ENCODE measurements around the gene R3HDM1. TPM values are rescaled to one million over a fixed set of nuclear protein-coding genes. Genes with fewer than 3 reads are reported as not detected.

Gene R3HDM1
- total and polyA plus RNA-seq, 4 donors: 9.3 to 31.5 (median 16.8) TPM

DNA sequence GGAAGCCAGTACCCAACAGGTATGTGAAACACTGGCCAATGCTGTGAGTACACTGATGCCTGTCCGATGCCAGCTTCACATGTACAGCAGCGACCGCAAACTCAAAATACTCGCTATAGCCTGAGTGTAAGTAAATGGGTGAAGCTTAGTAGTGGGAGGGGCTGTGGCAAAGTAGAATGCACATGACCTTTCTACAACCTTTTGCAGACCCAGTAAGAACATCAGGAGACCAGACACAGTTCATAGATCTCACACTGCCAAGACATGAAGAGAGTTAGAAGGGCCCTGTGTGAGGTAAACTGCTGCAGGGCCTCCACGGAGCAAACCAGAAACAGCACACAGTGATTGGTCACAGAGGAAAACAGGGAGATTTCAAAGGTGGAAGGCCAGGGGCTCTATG, 201.3 kb downstream of the R3HDM1 start:
- H3K27ac ChIP-seq (ENCODE audit: low read depth in 1 of 2, low read length in 2 of 2): no peak overlapping the region
- no peaks in the 10 kb centered on the region for H3K4me1 ChIP-seq (ENCODE audit: control insufficient read depth in 1 of 2, insufficient read depth in 2 of 2, low read length in 2 of 2)
- H3K27me3 ChIP-seq (ENCODE audit: control insufficient read depth in 1 of 2, insufficient read depth in 2 of 2, low read length in 1 of 2): no peaks in the 10 kb centered on the region
- no peak overlapping the region for H3K4me3 ChIP-seq (ENCODE audit: low read length in 2 of 2)
- ATAC-seq (ENCODE audit: low FRiP score): no peak
- H3K9me3 ChIP-seq (ENCODE audit: control insufficient read depth, low read length): no peaks in the 10 kb centered on the region
- intact Hi-C loops (cut with DNase I): no loop called here
- DNase-seq: no peak
- H3K36me3 ChIP-seq (ENCODE audit: control insufficient read depth in 1 of 2, insufficient read depth in 2 of 2, low read length in 1 of 2): no peaks in the 10 kb centered on the region
- WGBS, 2 donors: 88 to 90% methylated on average over 5 of the region's 5 CpGs

DNA sequence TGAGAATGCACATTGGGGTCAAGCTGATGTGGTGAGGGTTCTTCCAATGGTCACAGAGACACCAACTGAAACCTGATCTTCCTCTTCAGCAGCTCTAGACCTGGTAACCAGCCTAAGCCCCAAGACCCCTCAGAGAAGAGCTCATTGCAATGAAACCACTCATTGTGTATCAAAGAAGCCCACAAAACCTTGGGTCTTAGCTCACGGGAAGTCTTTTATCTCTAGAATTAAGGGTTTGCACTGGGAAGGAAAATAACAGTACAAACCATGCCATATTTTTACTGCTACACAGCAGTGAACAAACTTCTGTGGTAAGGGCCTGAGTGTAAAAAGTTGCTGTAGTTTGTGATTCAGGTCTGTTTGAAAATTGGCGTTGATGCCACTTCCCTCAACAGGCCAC, 201.8 kb downstream of the R3HDM1 start:
- ATAC-seq (ENCODE audit: low FRiP score): no peak
- H3K27me3 ChIP-seq (ENCODE audit: control insufficient read depth in 1 of 2, insufficient read depth in 2 of 2, low read length in 1 of 2): no peaks in the 10 kb centered on the region
- intact Hi-C loops (cut with DNase I): no loop called here
- 88 to 91% methylated on average over 2 of the region's 2 CpGs for WGBS, 2 donors
- H3K9me3 ChIP-seq (ENCODE audit: control insufficient read depth, low read length): no peaks in the 10 kb centered on the region
- no peak for DNase-seq
- no peak overlapping the region for H3K4me3 ChIP-seq (ENCODE audit: low read length in 2 of 2)
- H3K4me1 ChIP-seq (ENCODE audit: control insufficient read depth in 1 of 2, insufficient read depth in 2 of 2, low read length in 2 of 2): no peaks in the 10 kb centered on the region
- H3K27ac ChIP-seq (ENCODE audit: low read depth in 1 of 2, low read length in 2 of 2): no peak overlapping the region
- H3K36me3 ChIP-seq (ENCODE audit: control insufficient read depth in 1 of 2, insufficient read depth in 2 of 2, low read length in 1 of 2): no peaks in the 10 kb centered on the region

DNA sequence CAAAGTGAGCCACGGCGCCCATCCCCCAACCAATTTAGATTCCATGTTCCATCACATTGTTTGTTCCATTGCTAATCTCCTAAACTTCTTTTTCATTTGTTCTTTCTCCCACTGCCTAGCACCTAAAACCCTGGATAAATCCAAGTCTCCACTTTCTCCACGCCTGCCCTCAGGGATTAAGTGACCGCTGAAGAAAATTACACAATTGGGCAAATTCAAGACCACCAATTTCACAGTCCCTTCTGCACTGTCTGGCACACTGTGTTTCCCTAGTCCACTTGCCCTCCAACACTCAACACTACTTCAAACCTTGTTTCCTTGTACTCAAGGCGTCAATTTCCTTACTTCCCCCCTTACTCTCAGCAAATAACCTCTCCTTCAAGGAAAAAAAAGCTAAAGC, 205.3 kb downstream of the R3HDM1 start:
- no peak for DNase-seq
- Histone ChIP-seq H3K4me3 (ENCODE audit: low read length in 2 of 2) (no peak overlapping the region), H3K9me3 (ENCODE audit: control insufficient read depth, low read length) (no peaks in the 10 kb centered on the region), H3K27ac (ENCODE audit: low read depth in 1 of 2, low read length in 2 of 2) (no peak overlapping the region), H3K4me1 (ENCODE audit: control insufficient read depth in 1 of 2, insufficient read depth in 2 of 2, low read length in 2 of 2) (no peaks in the 10 kb centered on the region), H3K27me3 (ENCODE audit: control insufficient read depth in 1 of 2, insufficient read depth in 2 of 2, low read length in 1 of 2) (no peaks in the 10 kb centered on the region), H3K36me3 (ENCODE audit: control insufficient read depth in 1 of 2, insufficient read depth in 2 of 2, low read length in 1 of 2) (no peaks in the 10 kb centered on the region)
- ATAC-seq (ENCODE audit: low FRiP score): no peak
- WGBS, 2 donors: 95% methylated on average over 5 of the region's 5 CpGs
- intact Hi-C loops (cut with DNase I): no loop called here

DNA sequence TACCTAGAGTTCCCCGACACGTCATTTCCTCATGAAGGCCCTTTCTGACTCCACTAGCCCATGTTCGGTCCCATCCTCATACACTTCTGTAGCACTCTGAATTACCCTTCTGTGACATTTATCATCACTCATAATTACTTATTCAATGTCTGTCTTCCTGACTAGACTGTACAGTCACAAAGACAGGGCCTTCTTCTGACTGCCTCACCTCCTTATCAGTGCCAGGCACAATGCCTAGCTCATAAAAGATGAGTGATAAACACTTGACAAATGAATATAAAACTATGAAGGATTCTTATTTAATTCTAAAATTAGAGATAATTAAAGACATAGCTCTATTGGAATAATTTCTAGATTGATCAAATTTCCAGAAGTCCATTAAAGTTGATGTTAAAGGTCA, 208.9 kb downstream of the R3HDM1 start:
- Histone ChIP-seq H3K9me3 (ENCODE audit: control insufficient read depth, low read length) (no peaks in the 10 kb centered on the region), H3K27ac (ENCODE audit: low read depth in 1 of 2, low read length in 2 of 2) (no peak overlapping the region), H3K27me3 (ENCODE audit: control insufficient read depth in 1 of 2, insufficient read depth in 2 of 2, low read length in 1 of 2) (no peaks in the 10 kb centered on the region), H3K4me3 (ENCODE audit: low read length in 2 of 2) (no peak overlapping the region), H3K36me3 (ENCODE audit: control insufficient read depth in 1 of 2, insufficient read depth in 2 of 2, low read length in 1 of 2) (no peaks in the 10 kb centered on the region), H3K4me1 (ENCODE audit: control insufficient read depth in 1 of 2, insufficient read depth in 2 of 2, low read length in 2 of 2) (no peaks in the 10 kb centered on the region)
- no peak for DNase-seq
- no peak for ATAC-seq (ENCODE audit: low FRiP score)
- intact Hi-C loops (cut with DNase I): loop anchor here (5.0 kb wide), 2 partner anchors 137 to 823 kb away; partner anchors contain the start of genes CCNT2 (in 2 of the 2) and MCM6 (in 1 of the 2)
- WGBS, 2 donors: 96% methylated on average over 3 of the region's 3 CpGs

DNA sequence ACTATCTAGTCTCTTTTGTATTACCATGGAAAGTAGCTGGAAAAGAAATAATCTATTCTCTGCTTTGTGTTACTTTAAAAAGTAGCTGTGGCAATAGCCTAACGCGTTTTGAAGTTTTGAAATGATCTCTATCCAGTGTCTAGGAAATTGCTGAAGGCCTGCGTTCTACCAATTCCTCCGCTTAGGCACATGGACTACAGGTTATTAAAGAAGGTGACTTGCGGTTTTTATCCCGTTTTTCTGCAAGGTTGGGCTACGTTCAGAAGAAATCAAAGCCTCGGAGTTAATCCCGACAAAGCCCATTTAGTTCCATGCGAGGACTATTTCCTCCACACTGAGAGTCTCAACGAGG, 209.7 kb downstream of the R3HDM1 start:
- DNase-seq (no peak), ATAC-seq (ENCODE audit: low FRiP score) (no peak)
- Histone ChIP-seq H3K27me3 (ENCODE audit: control insufficient read depth in 1 of 2, insufficient read depth in 2 of 2, low read length in 1 of 2) (no peaks in the 10 kb centered on the region), H3K36me3 (ENCODE audit: control insufficient read depth in 1 of 2, insufficient read depth in 2 of 2, low read length in 1 of 2) (no peaks in the 10 kb centered on the region), H3K4me3 (ENCODE audit: low read length in 2 of 2) (no peak overlapping the region), H3K27ac (ENCODE audit: low read depth in 1 of 2, low read length in 2 of 2) (no peak overlapping the region), H3K4me1 (ENCODE audit: control insufficient read depth in 1 of 2, insufficient read depth in 2 of 2, low read length in 2 of 2) (no peaks in the 10 kb centered on the region), H3K9me3 (ENCODE audit: control insufficient read depth, low read length) (no peaks in the 10 kb centered on the region)
- WGBS, 2 donors: 81 to 83% methylated on average over 11 of the region's 11 CpGs
- intact Hi-C loops (cut with DNase I): loop anchor here (1.0 to 5.0 kb wide), 3 partner anchors 136 to 824 kb away; partner anchors contain the start of genes CCNT2 (in 2 of the 2), MCM6 (in 1 of the 2), R3HDM1 (in 1 of the 2) and ZRANB3 (in 1 of the 2)

DNA sequence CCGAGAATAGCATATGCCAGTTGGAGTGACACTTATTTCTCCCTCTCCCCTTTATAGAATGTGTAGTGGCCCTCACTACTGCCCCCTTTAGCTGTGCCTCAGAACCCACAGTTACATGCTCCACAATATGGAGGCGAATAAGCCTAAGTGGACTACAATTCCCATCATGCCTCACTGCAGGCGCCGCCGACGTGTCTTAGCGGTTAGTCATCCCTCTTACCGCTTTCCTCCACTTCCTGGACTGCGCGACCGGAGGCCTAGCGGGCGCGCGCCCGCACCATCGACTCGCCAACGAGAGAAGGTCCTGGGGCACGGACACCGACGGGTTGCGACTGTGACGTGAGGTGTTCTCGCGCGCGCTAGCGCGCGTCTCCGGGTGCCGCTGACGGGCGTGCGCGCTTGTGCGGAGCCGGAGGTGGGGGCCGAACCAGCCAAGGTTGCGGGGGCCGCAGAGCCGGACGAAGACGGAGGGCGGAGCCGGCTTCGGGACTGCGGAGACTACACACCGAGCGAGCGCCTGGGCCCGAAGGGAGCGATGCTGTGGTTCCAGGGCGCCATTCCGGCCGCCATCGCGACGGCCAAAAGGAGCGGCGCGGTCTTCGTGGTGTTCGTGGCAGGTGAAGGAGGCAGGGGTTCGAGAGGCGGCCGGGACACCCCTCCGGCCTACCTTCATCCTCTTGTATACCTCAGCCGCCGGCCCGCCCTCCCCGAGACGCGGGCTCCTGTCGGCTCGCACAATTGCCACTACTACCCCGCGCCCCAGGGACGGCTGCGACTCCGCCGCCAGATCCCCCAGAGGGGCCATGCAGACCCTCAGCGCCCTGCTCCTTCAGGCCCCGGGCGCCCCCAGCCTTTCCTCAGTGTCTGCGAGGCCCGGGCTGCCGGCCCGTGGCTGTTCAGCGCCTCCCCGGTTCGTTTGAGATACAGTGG, 210.4 kb downstream of the R3HDM1 start, which contains the start of gene UBXN4:
Gene UBXN4, plus strand, starts transcription at position 461 of the 930 bp plus-strand sequence. Its CDS starts 75 bp downstream, at position 536.
- peak; percentile 99 for DNase-seq
- Histone ChIP-seq H3K36me3 (ENCODE audit: control insufficient read depth in 1 of 2, insufficient read depth in 2 of 2, low read length in 1 of 2) (no peaks in the 10 kb centered on the region), H3K4me1 (ENCODE audit: control insufficient read depth in 1 of 2, insufficient read depth in 2 of 2, low read length in 2 of 2) (no peaks in the 10 kb centered on the region), H3K27me3 (ENCODE audit: control insufficient read depth in 1 of 2, insufficient read depth in 2 of 2, low read length in 1 of 2) (no peaks in the 10 kb centered on the region), H3K27ac (ENCODE audit: low read depth in 1 of 2, low read length in 2 of 2) (peak within 1 kb of the TSS; percentile 93 to 97), H3K9me3 (ENCODE audit: control insufficient read depth, low read length) (no peaks in the 10 kb centered on the region), H3K4me3 (ENCODE audit: low read length in 2 of 2) (peak within 1 kb of the TSS; percentile 75 to 98)
- whole genome bisulfite sequencing, 2 donors: 1% methylated on average over 71 to 93 of the region's 93 CpGs
- intact Hi-C loops (cut with DNase I): loop anchor here (1.0 to 5.0 kb wide), 3 partner anchors 136 to 824 kb away; partner anchors contain the start of genes CCNT2 (in 2 of the 2), MCM6 (in 1 of the 2), R3HDM1 (in 1 of the 2) and ZRANB3 (in 1 of the 2)
- peak; percentile 99 for ATAC-seq (ENCODE audit: low FRiP score)

DNA sequence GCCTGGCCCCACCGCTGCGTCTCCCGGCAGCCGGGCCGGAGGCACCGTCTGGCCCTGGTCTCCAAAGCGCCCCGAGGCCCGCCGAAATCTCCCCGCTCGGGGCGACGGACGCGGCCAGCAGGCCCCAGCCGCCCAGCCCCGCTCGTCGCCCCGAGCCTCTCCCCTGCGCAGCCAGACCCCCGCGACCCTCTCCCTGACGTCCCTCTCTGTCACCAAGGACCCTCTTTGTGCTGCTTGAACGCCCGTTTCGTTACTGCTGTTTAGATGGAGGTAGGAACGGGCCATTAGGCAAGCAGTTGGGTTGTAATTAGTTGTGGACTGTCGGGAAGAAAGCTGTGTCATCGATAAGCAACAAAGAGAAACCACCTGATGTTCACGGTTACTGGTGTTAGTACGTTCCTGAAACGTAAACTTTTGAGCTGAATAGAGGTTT, 211.1 kb downstream of the R3HDM1 start:
- H3K4me3 ChIP-seq (ENCODE audit: low read length in 2 of 2): peak overlapping the region; percentile 75 to 98
- no peaks in the 10 kb centered on the region for H3K4me1 ChIP-seq (ENCODE audit: control insufficient read depth in 1 of 2, insufficient read depth in 2 of 2, low read length in 2 of 2)
- WGBS, 2 donors: 0 to 1% methylated on average over 33 to 34 of the region's 34 CpGs
- DNase-seq (peak in 1 of 2 donors; percentile 80), ATAC-seq (ENCODE audit: low FRiP score) (peak; percentile 69)
- H3K9me3 ChIP-seq (ENCODE audit: control insufficient read depth, low read length): no peaks in the 10 kb centered on the region
- H3K27me3 ChIP-seq (ENCODE audit: control insufficient read depth in 1 of 2, insufficient read depth in 2 of 2, low read length in 1 of 2): no peaks in the 10 kb centered on the region
- intact Hi-C loops (cut with DNase I): loop anchor here (5.0 kb wide), 2 partner anchors 135 to 825 kb away; partner anchors contain the start of genes CCNT2 (in 2 of the 2) and MCM6 (in 1 of the 2)
- H3K27ac ChIP-seq (ENCODE audit: low read depth in 1 of 2, low read length in 2 of 2): peak overlapping the region; percentile 93 to 97
- no peaks in the 10 kb centered on the region for H3K36me3 ChIP-seq (ENCODE audit: control insufficient read depth in 1 of 2, insufficient read depth in 2 of 2, low read length in 1 of 2)

DNA sequence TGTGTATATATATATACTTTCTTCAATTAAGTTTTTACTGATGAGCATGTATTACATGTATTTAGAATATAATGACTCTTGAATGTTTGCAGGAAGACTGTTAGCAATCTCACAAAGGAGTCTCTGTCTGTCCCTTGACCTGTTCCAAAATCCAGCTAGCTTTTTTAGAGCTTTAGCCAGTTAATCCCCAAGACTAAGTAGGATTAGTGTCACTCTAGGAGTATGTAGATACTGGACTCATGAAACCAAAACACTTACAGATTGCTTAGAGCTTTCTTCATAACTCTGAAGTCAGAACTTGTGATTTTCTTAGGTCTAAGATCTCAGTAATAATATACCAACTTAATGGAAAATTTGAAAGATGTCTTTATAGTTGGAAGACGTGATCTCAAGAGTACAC, 212.6 kb downstream of the R3HDM1 start:
- Histone ChIP-seq H3K9me3 (ENCODE audit: control insufficient read depth, low read length) (no peaks in the 10 kb centered on the region), H3K36me3 (ENCODE audit: control insufficient read depth in 1 of 2, insufficient read depth in 2 of 2, low read length in 1 of 2) (no peaks in the 10 kb centered on the region), H3K4me1 (ENCODE audit: control insufficient read depth in 1 of 2, insufficient read depth in 2 of 2, low read length in 2 of 2) (no peaks in the 10 kb centered on the region), H3K27ac (ENCODE audit: low read depth in 1 of 2, low read length in 2 of 2) (no peak overlapping the region), H3K27me3 (ENCODE audit: control insufficient read depth in 1 of 2, insufficient read depth in 2 of 2, low read length in 1 of 2) (no peaks in the 10 kb centered on the region), H3K4me3 (ENCODE audit: low read length in 2 of 2) (no peak overlapping the region)
- intact Hi-C loops (cut with DNase I): loop anchor here (5.0 kb wide), 2 partner anchors 133 to 827 kb away; partner anchors contain the start of genes CCNT2 (in 2 of the 2) and MCM6 (in 1 of the 2)
- ATAC-seq (ENCODE audit: low FRiP score) (no peak), DNase-seq (no peak)
- 88 to 90% methylated on average over 1 of the region's 1 CpG for WGBS, 2 donors
